Spleen (tissue), 11 donors: ENCODE data around the gene TRPM2. TPM values are rescaled to one million over a fixed set of nuclear protein-coding genes. Genes with fewer than 3 reads are reported as not detected.
"Not testable (repeated sequence)": the region's sequence is repeated elsewhere in the genome, so short reads cannot be mapped to it uniquely, and the experiment has no call there.

Source experiments
- DNase-seq: peaks from one replicate; pipeline ENCODE4 v3.0.0-alpha.2; 2020
- H3K27ac ChIP-seq, 8 donors: fragments of 200-600 bp; sonication (generic) in 7 of 8; 1 replicate in 4 of 8; 2 replicates in 4 of 8; pipeline versions ENCODE4 v1.5.0 to v1.8.0; 2016 to 2021; ENCODE audit warnings: inconsistent platforms in 4 of 8, mild to moderate bottlenecking in 4 of 8, moderate library complexity in 1 of 8
- H3K27me3 ChIP-seq, 7 donors: fragments of 200-600 bp; sonication (generic) in 6 of 7; replicated peaks in 1 of 7; 1 replicate in 4 of 7; 2 replicates in 3 of 7; pipeline versions ENCODE4 v1.5.0 to v1.8.0; 2016 to 2021; ENCODE audit warnings: inconsistent platforms in 3 of 7, mild to moderate bottlenecking in 1 of 7
- H3K36me3 ChIP-seq, 6 donors: fragments of 200-600 bp; sonication (generic) in 5 of 6; 1 replicate in 4 of 6; 2 replicates in 2 of 6; pipeline versions ENCODE4 v1.5.0 to v1.8.0; 2016 to 2021; ENCODE audit warnings: inconsistent platforms in 2 of 6
- H3K4me1 ChIP-seq, 6 donors: fragments of 200-600 bp; sonication (generic) in 5 of 6; 1 replicate in 3 of 6; 2 replicates in 3 of 6; pipeline versions ENCODE4 v1.5.0 to v1.8.0; 2016 to 2021; ENCODE audit warnings: inconsistent platforms in 3 of 6
- H3K4me3 ChIP-seq, 8 donors: fragments of 200-600 bp; sonication (generic) in 7 of 8; 1 replicate in 4 of 8; 2 replicates in 4 of 8; pipeline versions ENCODE4 v1.5.0 to v1.8.0; 2016 to 2021; ENCODE audit warnings: inconsistent platforms in 4 of 8, mild to moderate bottlenecking in 4 of 8, moderate library complexity in 2 of 8
- H3K9me3 ChIP-seq, 8 donors: fragments of 200-600 bp; sonication (generic) in 7 of 8; 1 replicate in 4 of 8; 2 replicates in 4 of 8; pipeline versions ENCODE4 v1.5.0 to v1.8.0; 2016 to 2021; ENCODE audit warnings: inconsistent platforms in 4 of 8
- CTCF ChIP-seq, 11 experiments: fragments of 200-600 bp in 7 of 11; fragments of 450-650 bp in 4 of 11; sonication (generic) in 4 of 11; IDR thresholded peaks in 8 of 11; conservative IDR thresholded peaks in 3 of 11; 1 replicate in 7 of 11; 2 replicates in 4 of 11; pipeline versions ENCODE4 v1.4.0 to v1.8.0; 2016 to 2021; ENCODE audit warnings: antibody characterized with exemption in 11 of 11, inconsistent platforms in 4 of 11, mild to moderate bottlenecking in 1 of 11
- POLR2A ChIP-seq, 3 donors: fragments of 450-650 bp; IDR thresholded peaks; one replicate each; pipeline ENCODE4 v1.5.1; 2017; ENCODE audit warnings: antibody characterized with exemption in 3 of 3, mild to moderate bottlenecking in 1 of 3
- POLR2AphosphoS5 ChIP-seq, 3 donors: sonication (generic); formaldehyde crosslinking; IDR thresholded peaks; one replicate each; pipeline ENCODE4 v1.5.1; 2017; ENCODE audit warnings: antibody characterized with exemption in 3 of 3
- WGBS, 5 donors: extraction: QIAGEN DNeasy Blood & Tissue Kit in 3 of 5; methylation state at CpG; one replicate each; pipeline versions ENCODE4 v1.1.5 to v1.1.7; 2013 to 2018; 5-methylcytosine and 5-hydroxymethylcytosine counted together
- intact Hi-C: fragments of 100-400 bp; cut with DNase I; formaldehyde crosslinking; loops from one replicate; pipeline ENCODE4 v1.15.0; 2023; ENCODE audit warnings: low total_unique reads
- polyA plus RNA-seq, 3 donors: library from polyadenylated mRNA; stranded (reverse); fragments of 200-250 nt; gene quantifications; one replicate each; pipeline ENCODE4 v1.2.1, GENCODE V29; 2013
- total RNA-seq, 7 donors: library from RNA; depleted of rRNA in 3 of 7; stranded (reverse); fragments of >200 nt in 3 of 7; fragmentation: NEBNext Ultra II Directional in 4 of 7; extraction: Animal tissue kit (Norgen Biotek cat#: 25700) in 4 of 7; gene quantifications; one replicate each; pipeline versions ENCODE4 v1.1.0 to v1.2.1, GENCODE V29; 2016 to 2021
- donor health status: healthy with polysubstance abuse.
- donor health status: DM: no; HTN: no; CAD: no; lungs with moderate emphysema.
- donor health status: DM: no; HTN: no; CAD: no.
- donor health status: Bipolar disorder and iron deficiency.
- donor health status: healthy.
- donor health status: DM: no; HTN: no; CAD: no.
- donor health status: DM: yes; HTN: yes; CAD: no.

Gene TRPM2
- total and polyA plus RNA-seq, 10 donors = 10.4 to 44.1 (median 23.3) TPM

- 71 to 84% (median 83%) methylated on average over 24 of the region's 24 CpGs for WGBS, 5 donors
- intact Hi-C loops = no loop called here
These were observed 61.9 kb downstream of the TRPM2 start for GRCh38 chr21:44415073-44416025.

GRCh38 chr21:44416193-44416592 lies 62.8 kb downstream of the TRPM2 start:
- H3K9me3 ChIP-seq = no peaks in the 10 kb centered on the region
- no peaks in the 10 kb centered on the region for H3K27me3 ChIP-seq
- DNase-seq = peak; percentile 19
- H3K27ac ChIP-seq = no peak overlapping the region
- H3K4me3 ChIP-seq = no peak overlapping the region
- peaks cover 0 to 72% (median 26%) of the 10 kb centered on the region in 6 donors for H3K36me3 ChIP-seq
- 67 to 83% (median 79%) methylated on average over 7 to 8 of the region's 8 CpGs for WGBS, 5 donors
- intact Hi-C loops = no loop called here
- no peak for TF ChIP-seq POLR2A (IDR thresholded peaks at IDR 0.05)
- TF ChIP-seq POLR2AphosphoS5 (IDR thresholded peaks at IDR 0.05) = no peak
- TF ChIP-seq CTCF (IDR thresholded peaks at IDR 0.05 in 8 of 11, conservative IDR thresholded peaks at IDR 0.05 in 3 of 11) = no peak
- no peaks in the 10 kb centered on the region for H3K4me1 ChIP-seq

More at GRCh38 chr21:44415073-44416025, 61.9 kb downstream of the TRPM2 start:
- Histone ChIP-seq H3K36me3 (peaks cover 0 to 63% (median 26%) of the 10 kb centered on the region in 6 donors), H3K4me1 (no peaks in the 10 kb centered on the region), H3K27me3 (no peaks in the 10 kb centered on the region), H3K9me3 (no peaks in the 10 kb centered on the region), H3K27ac (no peak overlapping the region), H3K4me3 (no peak overlapping the region)
- TF ChIP-seq POLR2A (IDR thresholded peaks at IDR 0.05) (no peak), CTCF (IDR thresholded peaks at IDR 0.05 in 8 of 11, conservative IDR thresholded peaks at IDR 0.05 in 3 of 11) (no peak), POLR2AphosphoS5 (IDR thresholded peaks at IDR 0.05) (no peak)
- DNase-seq = peak; percentile 27

GRCh38 chr21:44417621-44418107 lies 64.2 kb downstream of the TRPM2 start:
- H3K9me3 ChIP-seq, DNase-seq, H3K4me3 ChIP-seq, H3K27me3 ChIP-seq, intact Hi-C loops, H3K27ac ChIP-seq, H3K4me1 ChIP-seq: not testable (repeated sequence)
- 90 to 98% (median 93%) methylated on average over 12 to 21 of the region's 21 CpGs for WGBS, 5 donors
- H3K36me3 ChIP-seq = peaks cover 0 to 85% (median 26%) of the 10 kb centered on the region in 6 donors

GRCh38 chr21:44418108-44418875 lies 64.9 kb downstream of the TRPM2 start:
- no peak for TF ChIP-seq POLR2A (IDR thresholded peaks at IDR 0.05)
- TF ChIP-seq POLR2AphosphoS5 (IDR thresholded peaks at IDR 0.05) = peak in 1 of 3 donors; percentile 35
- TF ChIP-seq CTCF (IDR thresholded peaks at IDR 0.05 in 8 of 11, conservative IDR thresholded peaks at IDR 0.05 in 3 of 11) = no peak
- DNase-seq = peak; percentile 42
- no peak overlapping the region for H3K27ac ChIP-seq
- WGBS, 5 donors = 83 to 94% (median 93%) methylated on average over 15 to 25 of the region's 25 CpGs
- H3K36me3 ChIP-seq = peaks cover 0 to 85% (median 26%) of the 10 kb centered on the region in 6 donors
- intact Hi-C loops = no loop called here
- H3K27me3 ChIP-seq = no peaks in the 10 kb centered on the region
- H3K4me3 ChIP-seq = no peak overlapping the region
- H3K9me3 ChIP-seq = no peaks in the 10 kb centered on the region
- H3K4me1 ChIP-seq = peaks cover 0 to under 1% (median 0%) of the 10 kb centered on the region in 6 donors
